GM18909 (cell line): ENCODE data around the gene ARVCF.
A peak's percentile ranks its signal among the peaks of the same experiment; 100 is the strongest.

Source experiments
- ATAC-seq: cut with Tn5 transposase; IDR thresholded peaks from one replicate; pipeline ENCODE4 v1.9.1; 2021; ENCODE audit warnings: mild to moderate bottlenecking; ENCODE audit not compliant: unreplicated experiment, poor library complexity

ARVCF gene

DNA sequence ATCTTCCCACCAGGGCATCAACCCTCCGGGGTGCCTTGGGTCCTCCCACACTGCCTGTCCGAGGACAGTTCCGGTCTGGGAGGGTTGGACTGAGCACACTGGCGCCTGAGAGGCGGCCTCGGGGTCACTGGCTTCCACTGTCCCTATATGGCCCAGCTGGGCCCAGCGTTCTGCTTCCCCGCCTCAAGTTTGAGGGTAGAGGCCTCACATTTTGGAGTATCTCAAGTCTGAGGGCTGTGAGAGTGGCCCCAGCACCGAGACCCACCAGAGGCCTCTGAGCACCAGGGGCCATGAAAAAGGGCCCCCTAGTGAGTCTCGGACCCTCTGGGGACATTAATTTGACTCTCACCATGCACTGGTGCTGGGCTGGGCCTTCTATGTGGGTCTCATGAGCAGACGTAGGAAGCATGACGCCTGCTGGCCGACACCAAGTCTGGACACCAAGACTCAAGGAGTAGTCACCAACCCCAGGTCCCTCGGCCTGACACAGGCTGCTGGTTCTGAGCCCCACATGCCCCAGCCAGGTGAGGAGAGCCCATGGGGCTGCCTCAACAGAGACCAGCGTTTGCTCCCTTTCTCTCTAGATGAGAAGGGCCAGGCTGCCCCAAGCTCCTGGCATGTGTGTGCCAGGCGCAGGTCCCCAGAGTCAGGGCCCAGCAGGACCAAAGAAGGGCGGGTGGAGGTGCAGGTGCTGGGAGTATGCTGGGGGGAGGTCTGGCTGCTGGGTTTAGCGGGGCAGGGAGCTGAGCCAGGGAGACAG lies 27.5 kb downstream of the ARVCF start:
- no peak for ATAC-seq

GRCh38 chr22:19988331-19988808 lies 28.3 kb downstream of the ARVCF start:
- ATAC-seq: no peak

GRCh38 chr22:19987394-19988306 lies 29.0 kb downstream of the ARVCF start:
- no peak for ATAC-seq

DNA sequence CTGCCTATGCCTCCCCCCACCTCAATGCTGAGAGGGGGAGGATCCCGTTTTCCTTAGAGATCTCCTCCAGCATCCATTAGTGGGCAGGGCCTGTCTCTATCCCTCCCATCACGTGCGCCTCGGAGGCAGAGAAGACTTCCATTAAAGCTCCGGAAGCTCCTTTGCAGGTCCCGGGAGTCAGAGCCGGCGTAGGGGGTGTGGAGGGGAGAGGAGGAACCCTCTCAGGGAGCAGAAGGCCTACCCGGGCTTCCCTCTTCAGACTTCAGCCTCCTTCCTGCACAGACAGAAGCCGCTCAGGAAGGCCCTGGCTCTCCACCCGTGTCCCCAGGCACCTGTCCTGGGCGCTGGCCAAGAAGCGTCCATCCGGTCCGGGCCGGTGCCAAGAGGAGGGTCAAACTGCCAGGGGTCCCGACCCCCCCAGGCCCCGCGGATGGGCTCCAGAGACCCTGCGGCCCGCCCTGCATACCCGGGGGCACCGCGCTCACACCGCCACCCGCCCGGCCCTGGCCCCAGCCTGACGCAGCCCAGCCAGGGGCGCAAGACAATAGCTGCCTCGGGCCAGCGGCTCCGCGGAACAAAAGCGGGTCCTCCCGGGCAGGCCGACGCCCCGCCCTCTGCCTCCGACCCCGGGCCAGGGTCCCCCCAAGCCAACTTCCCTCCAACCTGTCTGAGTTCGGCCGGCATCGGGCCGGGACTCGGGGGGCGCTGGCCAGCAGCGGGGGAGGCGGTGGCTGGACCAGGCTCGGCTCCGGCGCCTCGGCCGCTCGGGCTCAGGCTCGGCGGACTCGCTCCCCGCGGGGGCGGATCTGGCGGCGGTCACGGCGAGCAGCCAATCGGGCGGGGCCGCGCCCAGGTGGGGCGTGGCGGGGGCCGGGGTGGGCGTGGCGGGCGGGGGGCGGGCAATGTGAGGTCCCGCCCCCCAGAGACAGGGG lies 29.9 kb downstream of the ARVCF start:
- peak; percentile 56 for ATAC-seq

DNA sequence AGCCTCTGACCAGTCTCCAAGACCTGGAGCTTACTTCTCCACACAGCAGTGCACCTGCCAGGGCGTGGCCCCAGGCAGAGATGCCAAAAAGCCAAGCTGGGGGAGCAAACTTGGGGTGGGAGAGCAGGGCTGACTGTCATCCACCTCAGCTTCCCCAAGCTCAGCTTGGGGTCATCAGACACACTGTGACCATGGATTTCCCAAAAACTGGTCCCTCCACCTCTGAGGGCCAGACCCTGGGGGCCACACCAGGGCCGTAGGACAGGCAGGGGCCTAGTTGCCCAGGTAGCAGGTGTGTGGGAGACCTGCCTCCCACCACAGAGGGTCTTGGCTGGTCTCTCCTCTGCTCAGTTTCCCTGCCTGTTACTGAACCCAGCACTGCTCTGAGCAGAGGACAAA lies 30.6 kb downstream of the ARVCF start:
- no peak for ATAC-seq

DNA sequence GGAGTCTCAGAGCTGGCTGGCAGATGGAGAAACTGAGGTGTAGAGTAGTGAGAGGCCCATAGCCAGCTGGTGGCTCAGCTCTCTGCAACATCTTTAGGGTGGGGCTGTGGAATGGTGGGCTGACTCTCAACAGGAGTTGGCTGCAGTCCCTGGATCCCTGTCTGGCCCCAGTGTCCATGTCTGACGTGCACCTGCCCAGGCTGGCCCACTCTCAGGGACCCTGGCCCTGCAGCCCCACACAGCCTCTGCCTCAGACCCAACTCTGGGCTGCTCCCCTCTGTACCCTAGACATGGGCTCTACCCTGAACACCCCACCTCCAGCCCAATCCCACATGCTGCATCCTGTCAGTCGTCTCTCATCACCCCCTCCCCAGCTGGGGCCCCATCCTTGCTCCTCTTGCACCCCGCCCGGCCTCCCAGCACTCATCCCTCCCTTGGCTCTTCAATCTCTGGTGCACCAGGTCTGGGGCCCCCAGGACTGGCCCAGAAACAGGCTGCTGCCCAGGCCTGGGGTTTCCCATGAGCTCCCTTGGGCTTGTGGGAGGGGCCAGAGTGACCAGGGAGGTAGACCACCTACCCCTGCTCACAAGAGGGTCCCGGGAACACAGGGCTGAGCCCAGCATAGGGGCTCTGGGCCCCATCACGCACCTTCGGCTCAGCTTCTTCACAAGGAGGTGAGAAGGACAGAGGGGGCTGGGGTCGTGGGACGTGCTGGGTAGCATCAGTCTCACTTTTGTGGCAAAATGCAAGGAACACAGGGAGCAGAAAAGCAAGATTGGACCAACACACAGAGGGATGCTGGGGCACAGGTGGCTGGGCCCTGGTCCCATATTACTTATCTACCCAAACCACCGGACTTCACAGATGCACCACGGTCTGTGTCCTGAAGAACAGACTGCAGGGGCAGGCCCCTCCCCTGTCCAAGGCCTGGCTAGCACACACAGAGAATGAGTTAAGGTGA lies 31.5 kb downstream of the ARVCF start:
- no peak for ATAC-seq

- ATAC-seq: no peak
Observed at GRCh38 chr22:19984201-19984753, 32.3 kb downstream of the ARVCF start.

- no peak for ATAC-seq
Observed at GRCh38 chr22:19983741-19984140, 32.9 kb downstream of the ARVCF start.

- ATAC-seq: no peak
Observed at GRCh38 chr22:19982991-19983578, 33.5 kb downstream of the ARVCF start.

DNA sequence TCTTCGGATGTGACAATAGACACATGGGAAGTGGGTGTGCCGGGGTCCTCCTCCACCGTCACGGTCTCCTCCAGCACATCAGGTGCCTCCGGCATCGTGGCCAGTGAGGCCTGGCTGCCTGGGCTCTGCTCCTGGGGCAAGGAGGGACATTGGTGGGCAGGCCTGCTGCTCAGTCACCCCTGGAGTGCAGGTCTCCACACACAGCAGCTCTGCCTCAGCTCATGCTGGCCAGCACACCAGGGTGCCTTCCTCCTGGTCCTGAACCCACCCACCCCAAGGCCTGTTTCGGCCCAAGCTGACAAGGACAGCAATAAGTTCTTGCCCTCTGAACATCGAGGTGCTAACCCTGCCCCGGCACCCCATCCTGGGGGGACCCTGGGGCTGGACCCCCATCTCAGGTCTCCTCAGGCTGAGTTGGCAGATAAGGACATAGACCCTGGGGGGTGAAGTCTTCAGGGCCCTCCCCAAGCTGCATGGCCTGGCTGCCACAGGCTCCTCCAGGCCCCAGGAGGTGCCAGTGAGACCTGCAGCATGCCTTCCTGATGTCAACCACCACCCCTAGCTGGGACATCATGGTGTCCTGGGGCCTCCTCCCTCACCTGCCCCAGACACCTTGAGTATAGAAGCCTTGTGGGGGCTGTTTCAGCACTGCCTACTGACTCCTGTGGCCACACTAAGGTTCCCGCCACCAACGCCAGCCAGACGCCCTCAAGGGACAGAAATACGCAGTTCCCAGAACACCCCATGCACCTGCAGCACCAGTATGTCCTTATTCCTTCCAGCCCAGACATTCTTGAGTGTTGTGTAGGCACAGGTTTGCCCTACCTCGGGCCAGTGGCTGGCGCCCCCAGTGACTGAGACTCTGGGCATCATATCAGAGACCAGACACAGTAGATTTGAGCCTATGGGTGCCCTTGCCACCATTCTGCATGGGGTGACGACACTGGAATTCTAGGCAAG lies 34.4 kb downstream of the ARVCF start:
- ATAC-seq: no peak

- ATAC-seq: no peak
Observed at GRCh38 chr22:19981171-19981960, 35.3 kb downstream of the ARVCF start.

DNA sequence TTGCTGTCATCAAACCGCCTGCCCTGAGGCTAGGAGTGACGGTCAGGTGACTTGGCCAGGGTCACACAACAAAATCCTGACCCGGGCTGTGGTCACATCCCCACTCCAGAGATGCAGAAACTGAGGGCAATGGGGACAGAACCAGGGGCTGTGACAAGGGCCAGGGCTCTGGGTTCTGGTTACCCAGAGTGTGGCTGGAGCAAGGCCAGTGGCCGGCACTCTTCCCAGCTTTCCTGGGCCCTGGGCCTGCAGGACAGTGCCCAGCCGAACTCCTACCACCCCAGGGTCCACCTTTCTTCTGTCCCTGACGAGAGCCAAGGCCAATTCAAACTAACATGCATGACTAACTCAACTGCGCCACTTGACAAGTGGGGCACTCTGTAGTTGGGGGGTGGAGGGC lies 35.9 kb downstream of the ARVCF start:
- ATAC-seq: no peak

DNA sequence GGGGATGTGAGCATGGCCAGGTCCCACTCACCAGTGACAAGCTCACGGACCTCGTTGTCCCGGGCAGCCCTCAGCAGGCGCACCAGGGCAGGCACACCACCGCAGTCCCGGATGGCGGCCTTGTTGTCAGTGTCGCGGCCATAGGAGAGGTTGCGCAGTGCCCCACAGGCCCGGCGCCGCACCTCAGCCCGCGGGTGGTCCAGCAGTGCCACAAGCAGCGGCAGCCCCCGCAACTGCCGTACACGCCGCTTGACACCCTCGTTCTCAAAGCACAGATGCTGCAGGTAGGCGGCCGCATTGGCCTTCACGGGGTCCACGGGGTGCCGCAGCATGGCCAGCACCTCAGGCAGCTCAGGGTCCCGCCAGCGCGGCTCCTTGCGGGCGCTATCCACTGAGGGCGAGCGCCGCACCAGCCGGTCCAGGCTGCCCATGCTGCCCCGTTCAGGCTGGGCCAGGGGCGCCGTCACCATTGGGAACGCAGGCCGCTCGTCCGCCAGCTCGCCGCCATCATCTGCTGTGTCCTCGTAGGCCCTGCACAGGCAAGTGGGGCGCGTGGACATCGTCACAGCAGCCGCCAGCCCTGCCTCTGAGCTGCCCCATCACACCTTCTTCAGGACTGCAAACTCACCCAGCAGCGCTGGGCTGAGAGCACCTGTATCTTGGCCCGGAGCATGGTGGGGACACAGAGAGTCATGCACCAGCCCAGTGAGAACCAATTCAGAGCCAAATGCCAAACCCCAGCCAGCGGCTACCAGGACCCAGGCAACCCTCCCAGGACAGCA lies 36.7 kb downstream of the ARVCF start:
- ATAC-seq: no peak

DNA sequence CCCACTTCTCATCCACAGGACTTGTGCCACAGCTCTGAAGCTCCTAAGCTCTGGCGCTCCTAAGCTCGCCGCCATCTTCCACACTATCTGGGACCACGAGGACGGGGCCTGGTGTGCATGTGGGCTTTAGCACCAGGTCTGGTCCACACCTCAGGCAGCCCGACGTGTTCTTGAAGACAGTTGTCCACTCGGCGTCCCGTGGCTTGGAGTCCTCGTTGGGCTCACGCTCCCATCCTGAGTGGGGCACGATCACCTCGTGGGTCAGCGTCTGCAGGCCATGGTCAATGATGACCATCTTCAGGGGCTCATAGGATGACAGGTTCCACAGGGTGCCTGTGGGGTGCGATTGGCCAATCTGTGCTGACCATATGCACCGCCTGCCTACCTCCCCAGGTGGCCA lies 37.9 kb downstream of the ARVCF start:
- ATAC-seq: no peak

- ATAC-seq: no peak
Observed at GRCh38 chr22:19977296-19978243, 39.1 kb downstream of the ARVCF start.
